Stromal cell of bone marrow (primary cell): ENCODE measurements around the gene PTPN20.

Experiments used
- DNase-seq: peaks from one replicate; pipeline ENCODE4 v3.0.0-alpha.2; 2012; ENCODE audit warnings: low read depth

PTPN20 gene

DNA sequence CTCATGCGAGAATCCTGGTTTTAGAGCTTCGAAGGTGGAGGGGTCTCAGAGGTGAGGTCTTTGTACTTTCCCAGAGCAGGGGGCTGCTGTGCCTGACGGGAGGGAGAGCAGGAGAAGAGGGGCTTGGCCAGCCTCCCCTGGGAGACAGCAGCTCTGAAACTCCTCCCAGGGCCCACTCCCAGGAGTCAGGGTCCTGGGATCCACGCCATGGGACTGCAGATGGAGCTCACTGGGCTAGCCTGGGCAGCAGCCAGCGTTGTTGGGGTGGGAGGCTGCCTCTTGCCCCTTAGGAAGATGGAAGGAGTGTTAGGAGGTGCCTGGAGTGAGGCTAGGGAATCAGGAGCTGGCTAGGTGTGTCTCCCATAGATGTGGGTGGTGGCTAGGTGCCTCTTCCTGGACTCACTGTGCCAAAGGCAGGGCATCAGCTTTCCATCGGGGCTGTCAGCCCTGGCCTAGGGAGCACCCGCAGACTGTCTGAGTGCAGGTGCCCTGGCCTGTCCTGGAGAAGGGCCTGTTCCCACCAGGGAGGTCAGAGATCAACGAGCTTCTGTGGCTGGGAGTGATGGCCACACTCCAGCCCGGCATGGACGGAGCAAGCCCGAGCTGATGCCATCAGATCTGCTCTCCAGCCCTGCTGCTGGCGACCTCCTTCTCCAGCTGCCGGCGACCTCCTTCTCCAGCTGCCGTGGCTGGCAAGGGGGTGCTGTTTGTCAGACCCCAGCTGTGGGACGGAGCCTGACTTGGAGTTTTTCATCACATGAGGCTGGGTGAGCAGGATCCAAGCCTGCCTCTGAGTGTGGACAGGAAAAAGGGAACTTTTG is 111.3 kb downstream of the PTPN20 start:
- no peak for DNase-seq

DNA sequence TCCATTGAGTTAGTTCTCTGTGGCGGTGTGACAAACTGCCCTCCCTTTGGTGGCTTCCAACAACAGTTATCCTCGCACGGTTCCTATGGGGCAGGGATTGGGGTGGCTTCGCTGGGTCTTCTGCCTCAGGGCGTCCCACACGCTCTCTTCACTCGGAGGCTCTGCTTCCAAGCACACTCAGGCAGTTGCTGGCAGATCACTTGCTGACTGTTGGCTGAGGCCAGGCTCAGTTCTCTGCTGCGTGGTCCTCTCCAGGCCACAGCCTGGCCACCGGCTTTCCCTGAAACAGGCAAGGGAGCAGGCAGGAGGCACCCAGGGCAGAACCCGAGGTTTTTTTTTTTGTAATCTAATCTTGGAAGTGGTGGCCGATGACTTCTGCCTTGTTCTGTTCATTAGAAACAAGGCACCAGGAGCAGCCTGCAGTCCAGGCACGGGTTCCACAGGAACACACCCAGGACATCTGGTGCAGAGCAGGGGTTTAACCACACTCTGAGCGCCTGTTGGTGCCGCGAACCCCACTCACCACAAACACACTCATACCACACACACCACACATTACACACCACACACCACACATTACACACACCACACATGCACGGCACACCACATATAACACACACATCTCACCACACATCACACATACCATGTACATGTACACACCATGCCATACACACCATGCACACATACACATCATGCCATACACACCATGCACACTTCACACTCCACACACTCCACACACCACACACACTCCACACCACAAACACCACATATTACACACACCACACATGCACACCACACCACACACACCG is 112.2 kb downstream of the PTPN20 start:
- DNase-seq = no peak

DNA sequence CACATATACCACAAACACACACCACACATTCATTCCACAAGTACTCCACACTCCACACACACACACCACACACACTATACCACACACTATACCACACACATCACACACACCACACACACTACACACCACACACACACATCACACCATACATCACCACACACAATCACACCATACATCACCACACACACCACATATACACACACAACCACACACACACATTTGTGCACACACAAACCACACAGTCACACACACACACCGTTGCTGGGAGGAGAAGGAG is 112.8 kb downstream of the PTPN20 start:
- DNase-seq = no peak

DNA sequence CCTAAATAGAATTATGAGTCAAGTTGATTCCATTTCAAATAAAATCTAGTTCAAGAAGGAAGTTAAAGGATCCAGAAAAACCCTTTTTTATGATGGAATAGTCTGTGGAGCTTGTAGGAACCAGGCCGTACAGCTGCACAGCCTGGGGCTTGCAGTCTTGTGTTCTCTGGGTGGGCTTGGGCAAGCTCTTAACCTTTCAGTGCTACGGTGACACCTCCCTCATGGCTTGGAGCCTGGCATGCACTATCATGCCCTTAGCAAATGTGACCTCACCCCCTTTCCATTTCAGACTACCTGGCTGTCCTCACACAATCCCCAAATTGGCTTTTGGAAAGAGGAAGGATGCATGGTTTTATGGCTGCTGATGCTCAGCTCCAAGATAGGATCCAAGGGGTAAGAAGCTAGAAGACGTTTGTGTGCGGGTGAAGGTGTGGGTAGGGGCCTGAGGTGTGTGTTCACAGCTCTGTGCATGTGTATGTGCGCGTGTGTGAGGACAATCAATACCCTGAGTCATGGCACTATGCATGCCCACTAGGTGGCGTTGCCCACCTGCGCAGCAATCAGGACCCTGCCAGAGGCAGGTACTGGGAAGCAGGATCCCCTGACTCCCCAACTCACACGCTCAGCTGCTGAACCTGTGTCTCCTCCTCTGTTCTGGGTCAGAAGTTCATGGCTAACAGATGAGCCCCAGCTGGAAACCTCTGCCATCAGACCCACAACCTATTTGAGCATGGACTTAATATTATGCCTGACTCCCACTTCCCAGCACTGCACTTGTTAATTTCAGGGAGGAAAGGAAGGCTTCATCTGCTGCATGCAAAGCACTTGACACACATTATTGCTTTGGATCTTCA is 113.4 kb downstream of the PTPN20 start:
- DNase-seq = no peak

DNA sequence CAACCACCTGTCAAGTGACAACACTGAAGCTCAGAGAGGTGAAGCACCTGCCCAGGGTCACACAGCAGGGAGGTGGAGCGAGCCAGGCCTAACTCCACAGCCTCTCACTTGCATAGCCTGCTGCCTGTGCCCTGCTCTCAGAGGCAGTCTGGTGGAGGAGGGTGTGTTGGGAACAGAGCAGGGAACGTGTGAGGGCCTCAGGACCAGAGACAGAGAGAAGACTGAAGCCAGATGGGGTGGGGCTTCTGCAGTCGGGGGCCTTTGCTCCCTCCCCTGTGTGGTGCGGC is 114.0 kb downstream of the PTPN20 start:
- no peak for DNase-seq

DNA sequence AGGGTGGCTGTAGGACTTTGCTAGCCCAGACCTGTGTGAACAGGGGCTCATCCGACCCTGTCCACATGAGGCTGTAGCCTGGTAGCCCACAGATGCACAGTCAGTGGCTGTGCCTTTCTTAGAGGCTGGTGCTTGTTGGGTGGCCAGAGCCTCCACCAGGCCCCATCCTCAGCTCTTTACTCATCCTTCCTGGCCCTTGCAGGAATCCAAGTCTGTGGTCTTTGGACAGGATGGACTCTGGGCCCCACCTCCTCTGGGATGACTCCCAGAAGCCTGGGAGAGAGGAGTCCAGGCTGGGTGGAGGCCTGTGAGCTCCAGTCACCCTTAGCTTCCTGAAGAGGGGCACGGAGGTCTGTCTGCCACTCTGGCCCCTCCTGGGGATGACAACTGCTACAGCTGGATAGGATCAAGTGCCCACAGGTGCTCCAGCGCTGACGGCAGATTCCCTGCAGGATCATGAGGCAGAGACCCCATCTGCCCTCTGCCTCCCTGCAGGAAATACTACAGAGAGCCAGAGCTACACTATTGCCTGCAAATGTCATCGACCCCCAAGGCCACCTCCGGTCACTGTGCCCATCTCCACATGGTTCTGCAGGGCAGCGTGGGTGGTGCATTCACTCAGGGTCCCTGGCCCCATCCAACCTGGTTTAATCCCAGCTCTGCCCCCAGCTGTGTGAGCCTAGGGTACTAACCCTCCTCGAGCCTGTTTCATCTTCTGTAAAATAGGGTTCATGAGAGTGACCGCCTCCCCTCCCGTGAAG is 114.5 kb downstream of the PTPN20 start:
- peak; percentile 79 for DNase-seq

DNA sequence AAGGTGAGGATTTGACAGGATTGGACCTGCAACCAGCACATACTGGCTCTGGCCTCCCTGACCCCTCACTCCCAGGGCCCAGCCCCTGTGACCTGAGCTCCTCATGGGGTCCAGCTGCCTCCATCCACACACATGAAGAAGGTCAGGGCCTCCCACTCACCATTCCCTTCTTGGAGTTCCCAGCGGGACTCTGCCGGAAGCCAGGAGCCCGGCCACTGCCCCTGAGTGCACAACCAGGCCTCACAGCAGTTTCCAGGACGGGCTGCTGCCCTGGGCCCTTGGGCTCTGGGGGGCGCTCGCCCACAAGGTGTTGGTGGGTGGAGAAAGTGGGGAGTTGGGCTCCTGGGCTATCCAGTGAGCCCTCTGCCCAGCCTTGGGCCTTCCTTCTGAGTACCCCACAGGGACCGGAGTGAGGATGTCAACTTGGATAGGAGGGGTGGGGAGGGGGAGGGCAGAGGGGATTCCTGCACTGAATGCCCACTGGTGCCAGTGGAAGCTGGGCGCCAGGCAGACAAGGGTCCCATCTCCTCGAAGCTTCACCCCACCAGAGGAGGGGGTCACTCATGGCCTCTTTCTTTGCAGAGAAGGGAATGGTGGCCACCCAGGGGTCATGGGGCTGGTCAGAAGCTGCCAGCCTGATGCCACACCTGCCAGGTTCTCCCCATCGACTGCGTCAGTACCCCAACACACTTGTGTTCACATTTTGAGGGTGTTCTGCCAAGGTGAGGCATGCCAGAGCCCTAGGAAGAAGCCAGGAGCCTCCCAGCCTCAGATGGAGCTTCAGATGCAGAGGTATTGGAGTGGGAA is 115.3 kb downstream of the PTPN20 start:
- DNase-seq = no peak

DNA sequence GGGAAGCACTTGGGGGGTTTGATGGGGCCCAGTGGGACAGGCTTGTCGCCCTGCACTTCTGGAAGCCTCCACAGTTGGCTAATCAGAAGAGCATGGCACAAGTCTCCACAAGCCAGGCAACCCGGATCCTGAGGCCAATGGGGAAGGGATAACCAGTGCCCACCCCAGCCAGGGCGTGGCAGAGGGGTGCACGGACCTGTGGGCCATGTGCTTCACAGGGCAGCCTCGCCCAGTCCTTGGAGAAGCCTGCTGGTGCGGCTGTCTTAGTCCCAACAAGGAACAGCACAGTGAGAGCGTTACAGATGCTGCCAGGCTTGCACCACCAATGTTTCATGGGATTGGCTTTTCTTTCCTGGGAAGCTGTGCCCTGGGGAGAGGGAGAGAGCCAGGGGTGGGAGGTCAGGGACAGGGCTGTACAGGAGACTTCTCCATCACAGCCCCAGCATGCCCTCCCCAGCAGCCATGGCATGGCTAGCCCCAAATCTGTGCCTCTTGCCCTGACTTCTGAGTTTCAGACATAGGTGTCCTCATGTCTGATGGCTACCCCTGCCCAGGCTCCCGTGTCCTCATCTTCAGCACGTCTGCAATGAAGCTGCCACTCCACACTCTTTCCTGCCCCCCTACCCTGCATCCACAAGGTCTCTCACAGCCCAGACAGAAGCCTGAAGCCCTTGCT is 116.0 kb downstream of the PTPN20 start:
- no peak for DNase-seq

DNA sequence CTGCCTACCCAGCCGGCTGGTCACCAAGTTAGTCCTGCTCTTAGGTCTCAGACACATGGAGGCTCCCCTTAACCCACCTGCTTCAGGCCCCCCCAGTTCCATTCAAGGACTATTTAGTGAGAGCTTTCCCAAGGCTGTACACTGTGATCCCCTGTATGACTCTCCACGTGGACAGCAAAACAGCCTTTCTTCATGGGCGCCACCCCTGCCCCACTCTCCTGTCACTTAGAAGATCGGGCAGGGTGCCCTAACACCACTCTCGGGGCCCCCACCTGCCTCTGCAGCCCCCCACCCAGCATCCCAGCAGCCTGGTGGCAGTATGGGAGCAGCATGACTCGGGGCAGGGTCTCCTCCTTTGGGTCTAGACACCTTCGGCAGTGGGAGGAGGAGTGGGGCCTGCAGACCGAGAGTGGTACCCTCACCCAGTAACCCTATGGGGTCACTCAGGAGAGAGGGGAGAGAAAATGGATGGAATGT is 116.6 kb downstream of the PTPN20 start:
- DNase-seq = no peak

DNA sequence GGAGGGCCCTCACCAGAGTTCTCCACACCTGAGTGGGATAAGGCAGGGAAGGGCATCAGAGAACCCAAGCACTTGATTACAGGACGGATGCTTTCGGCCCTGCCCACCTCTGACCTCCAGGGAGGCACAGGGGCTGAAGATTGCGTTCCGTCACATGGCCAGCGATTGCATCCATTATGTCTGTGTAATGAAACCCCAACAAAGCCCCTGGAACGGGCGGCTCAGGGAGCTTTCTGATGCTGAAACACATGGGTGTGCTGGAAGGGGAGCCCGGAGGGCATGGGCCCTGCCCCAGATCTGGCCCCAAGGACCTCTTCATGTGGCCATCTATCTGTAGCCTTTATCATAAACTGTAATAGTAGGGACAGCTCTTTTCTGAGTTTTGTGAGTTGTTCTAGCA is 117.2 kb downstream of the PTPN20 start:
- DNase-seq = no peak

DNA sequence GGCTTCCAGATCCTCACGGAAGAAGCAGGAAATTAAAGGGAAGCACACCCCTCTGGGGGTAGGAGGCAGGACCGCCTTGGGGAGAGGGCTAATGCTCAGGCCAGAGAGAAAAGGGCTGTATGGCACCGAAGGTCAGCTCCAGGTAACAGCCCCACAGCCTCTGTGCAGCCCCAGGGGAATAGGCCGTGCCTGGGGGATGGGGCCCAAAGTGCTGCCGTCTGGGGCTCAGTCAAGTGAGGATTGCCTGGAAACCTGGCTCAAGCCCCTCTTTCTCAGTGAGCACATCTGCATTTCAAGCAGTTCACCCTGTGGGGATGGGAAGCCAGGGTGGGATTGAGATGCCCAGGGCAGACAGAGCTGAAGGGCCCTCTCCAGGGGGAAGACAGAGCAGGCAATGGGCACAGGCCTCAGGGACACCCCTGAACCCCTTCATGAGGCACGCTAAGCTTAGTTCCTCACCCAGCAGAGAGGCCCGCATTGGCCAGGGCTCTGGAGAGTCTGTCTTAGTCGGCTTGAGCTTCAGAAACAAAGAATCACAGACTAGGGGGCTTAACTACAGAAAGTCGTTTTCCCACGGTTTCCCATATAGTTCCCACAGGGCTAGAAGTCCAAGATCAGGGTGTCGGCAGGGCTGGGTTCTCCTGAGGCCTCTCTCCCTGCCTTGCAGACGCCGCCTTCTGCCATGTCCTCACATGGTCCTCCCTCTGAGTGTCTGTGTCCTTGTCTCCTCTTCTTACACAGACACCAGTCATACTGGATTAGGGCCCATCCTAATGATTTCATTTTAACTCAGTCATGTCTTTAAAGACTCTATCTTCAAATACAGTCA is 118.2 kb downstream of the PTPN20 start:
- DNase-seq = no peak

DNA sequence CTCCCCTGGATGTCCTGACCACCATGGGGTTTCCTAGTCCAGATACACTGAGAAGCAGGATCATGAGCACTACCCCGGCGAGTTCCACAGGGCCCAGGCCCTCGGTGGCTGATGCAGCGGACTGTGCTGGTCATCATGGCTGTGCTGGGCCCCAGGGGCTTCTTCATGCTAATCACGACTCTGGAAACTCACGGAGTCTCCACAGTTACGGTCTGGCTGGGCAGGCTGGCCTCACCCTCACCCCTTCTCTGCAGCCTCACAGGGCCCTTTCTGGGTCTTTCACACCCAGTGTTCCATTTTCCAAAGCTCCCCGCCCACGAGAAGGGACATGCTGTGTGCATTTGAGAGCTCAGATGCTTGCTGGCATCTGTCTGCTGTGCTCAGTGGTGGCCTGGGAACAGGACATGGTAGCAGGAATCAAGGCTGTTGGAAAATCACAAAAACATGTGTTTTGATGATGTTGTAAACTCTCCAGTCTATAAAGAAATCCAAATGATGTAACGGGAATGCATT is 119.0 kb downstream of the PTPN20 start:
- DNase-seq = no peak

DNA sequence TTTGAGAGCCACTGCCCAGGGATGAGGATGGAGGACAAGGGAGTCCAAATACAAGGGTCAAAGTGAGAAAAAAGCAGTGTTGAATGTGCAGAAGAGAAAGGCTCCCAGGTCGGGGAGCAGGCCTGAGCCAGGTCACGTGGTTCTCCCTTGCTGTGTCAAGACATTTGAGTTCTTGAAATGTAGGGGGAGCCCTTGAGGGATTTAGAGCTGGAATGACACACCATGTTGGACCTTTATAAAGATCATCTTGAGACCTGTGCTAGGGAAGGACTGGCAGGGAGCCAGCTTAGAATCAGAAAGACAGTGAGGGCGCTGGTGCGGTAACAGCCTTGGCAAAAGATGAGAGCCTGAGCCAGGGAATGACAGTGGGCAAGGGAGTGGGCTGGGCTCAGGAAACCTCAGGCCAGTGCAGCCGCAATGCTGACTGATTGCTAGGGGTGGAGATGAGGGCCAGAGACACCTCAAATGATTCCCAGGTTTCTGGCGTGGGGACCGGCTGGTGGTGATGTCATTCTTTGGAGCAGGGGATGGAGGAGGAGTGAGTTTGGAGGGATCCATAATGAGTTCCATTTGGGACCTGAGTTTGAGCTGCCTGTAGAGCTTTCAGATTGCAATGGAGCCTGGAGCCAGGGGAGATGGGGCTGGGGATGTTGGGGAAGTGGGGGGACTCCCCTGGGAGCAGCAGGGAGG is 120.1 kb downstream of the PTPN20 start:
- no peak for DNase-seq

DNA sequence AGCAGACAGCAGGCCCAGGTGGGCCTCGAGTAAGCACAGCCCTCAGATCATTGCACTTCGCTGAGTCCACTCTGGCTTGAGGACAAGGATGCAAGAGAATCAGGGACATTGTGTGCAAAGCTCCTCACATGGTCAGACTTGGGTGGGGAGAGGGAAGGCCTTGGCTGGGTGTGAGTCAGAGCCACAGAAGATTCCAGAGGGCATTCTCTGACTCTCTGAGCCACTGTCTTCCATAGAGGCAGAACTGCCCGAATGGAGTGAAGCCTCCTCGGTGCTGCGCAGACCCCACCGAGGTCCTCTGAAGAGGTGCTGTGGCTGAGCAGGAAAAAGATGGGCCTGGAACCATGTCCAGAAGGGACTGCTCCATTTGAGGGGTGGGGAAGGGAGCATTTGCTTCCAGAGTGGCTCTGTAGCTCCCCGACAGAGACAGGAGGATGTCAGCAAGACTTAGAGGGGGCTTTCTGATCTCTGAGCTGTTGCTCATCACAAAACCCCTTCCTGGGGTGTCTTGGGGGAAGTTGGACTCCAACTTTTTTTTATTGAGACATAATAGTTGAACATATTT is 120.8 kb downstream of the PTPN20 start:
- DNase-seq = peak; percentile 38

DNA sequence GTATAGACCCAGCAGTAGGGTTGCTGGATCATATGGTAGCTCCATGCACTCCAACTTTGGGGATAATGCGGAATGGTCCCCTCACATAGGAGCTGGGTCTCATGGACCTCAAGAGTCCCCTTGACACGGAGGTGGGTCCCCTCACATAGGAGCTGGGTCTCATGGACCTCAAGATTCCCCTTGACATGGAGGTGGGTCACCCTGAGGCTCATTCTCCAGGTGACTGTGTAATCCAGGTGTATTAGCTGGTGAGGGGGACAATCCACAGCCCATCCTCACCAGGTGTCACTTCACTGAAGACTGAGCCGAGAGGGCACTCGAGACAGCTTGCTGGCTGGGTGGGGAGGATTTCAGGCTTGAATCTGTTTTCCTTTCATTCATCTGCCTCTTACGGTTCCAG is 121.9 kb downstream of the PTPN20 start:
- no peak for DNase-seq

DNA sequence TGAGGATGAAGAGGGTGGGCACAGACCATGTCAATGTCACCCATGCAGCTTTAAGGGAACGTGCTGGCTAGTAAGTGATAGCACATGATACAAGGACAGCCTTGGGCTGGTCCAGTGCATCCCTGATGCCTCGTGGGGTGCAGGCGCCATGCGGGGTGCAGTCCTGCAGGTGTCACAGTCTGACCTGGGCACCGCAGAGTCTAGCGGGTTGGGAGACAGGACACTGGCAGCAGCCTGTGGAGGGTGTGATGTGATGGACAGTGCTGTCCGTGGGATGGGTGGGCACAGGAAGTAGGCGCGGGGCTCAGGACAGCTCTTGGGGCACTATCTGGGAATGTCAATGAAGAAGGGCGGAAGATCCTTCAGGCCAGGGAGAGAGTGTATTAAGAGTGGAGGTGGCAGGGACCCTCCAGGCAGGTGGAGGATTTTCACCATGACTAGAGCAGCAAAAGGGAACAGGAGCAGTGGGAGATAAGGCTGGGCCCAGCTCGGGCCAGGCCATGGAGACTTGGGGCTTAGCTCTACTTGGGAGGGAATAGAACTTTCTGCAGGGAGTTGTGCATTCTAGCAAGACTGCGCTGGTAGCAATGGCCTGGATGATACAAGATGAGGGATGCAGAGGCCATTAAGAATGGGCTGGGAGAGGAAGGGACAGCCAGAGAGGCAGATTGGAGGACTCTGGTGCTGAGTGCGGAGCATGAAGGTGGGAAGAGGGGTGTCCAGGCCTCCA is 122.5 kb downstream of the PTPN20 start:
- no peak for DNase-seq

DNA sequence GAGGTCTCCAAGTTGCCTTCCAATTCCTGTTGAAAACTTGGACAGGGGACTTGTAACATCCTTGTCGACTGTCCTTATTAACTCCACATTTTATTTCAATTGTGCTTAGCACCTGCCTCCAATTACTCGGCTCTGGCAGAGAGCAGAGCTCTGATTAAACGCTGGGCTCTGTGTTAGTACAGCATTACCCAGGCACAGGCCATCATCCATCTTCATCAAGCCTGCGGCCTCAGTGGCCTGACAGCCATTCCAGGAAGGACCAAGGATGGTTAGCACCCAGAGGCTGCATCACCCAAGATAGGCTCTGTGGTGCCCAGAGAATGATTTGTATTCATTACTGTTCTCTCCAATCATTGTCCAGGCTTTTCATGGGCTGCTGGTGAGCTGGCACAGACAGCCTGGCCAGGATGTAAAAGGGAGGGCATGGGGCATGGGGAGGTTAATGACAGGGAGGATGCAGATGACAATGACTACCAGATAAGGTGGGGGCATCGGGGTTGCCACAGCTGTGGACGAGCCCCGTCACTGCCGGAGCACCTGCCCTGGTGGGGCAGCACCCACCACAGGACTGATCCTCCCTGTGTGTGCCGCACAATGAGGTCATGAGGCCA is 123.3 kb downstream of the PTPN20 start:
- DNase-seq = no peak
